Adrenal gland (tissue), 12 donors: ENCODE data around the gene HDLBP. TPM values are rescaled to one million over a fixed set of nuclear protein-coding genes. Genes with fewer than 3 reads are reported as not detected.

ENCODE experiments used
- DNase-seq, 7 donors: peaks; one replicate each; pipeline ENCODE4 v3.0.0-alpha.2; 2019 to 2020
- H3K27ac ChIP-seq, 5 donors: fragments of 200-600 bp; sonication (generic) in 4 of 5; 1 replicate in 3 of 5; 2 replicates in 2 of 5; pipeline versions ENCODE4 v1.5.1 to v1.8.0; 2016 to 2020; ENCODE audit warnings: mild to moderate bottlenecking in 1 of 5
- H3K27me3 ChIP-seq: fragments of 200-600 bp; 2 replicates; pipeline ENCODE4 v1.8.0; 2021
- H3K36me3 ChIP-seq, 2 donors: fragments of 200-600 bp; replicated peaks in 1 of 2; 1 replicate in 1 of 2; 2 replicates in 1 of 2; pipeline versions ENCODE4 v1.5.1 to v1.8.0; 2018 to 2022
- H3K4me1 ChIP-seq, 2 donors: fragments of 200-600 bp; replicated peaks in 1 of 2; 1 replicate in 1 of 2; 2 replicates in 1 of 2; pipeline versions ENCODE4 v1.5.1 to v1.8.0; 2018 to 2021
- H3K4me3 ChIP-seq, 4 donors: fragments of 200-600 bp; sonication (generic) in 3 of 4; one replicate each; pipeline ENCODE4 v1.5.1; 2016 to 2018
- H3K9me3 ChIP-seq, 3 donors: fragments of 200-600 bp; sonication (generic) in 1 of 3; replicated peaks in 1 of 3; 1 replicate in 2 of 3; 2 replicates in 1 of 3; pipeline versions ENCODE4 v1.5.1 to v1.8.0; 2016 to 2021
- CTCF ChIP-seq, 6 experiments: fragments of 450-650 bp in 4 of 6; fragments of 200-600 bp in 2 of 6; sonication (generic) in 1 of 6; IDR thresholded peaks; 1 replicate in 5 of 6; 2 replicates in 1 of 6; pipeline versions ENCODE4 v1.5.1 to v1.8.0; 2016 to 2021; ENCODE audit warnings: antibody characterized with exemption in 6 of 6, mild to moderate bottlenecking in 2 of 6, moderate library complexity in 1 of 6
- POLR2A ChIP-seq, 2 donors: fragments of 450-650 bp; IDR thresholded peaks; one replicate each; pipeline ENCODE4 v1.6.1; 2017; ENCODE audit warnings: antibody characterized with exemption in 2 of 2, mild to moderate bottlenecking in 2 of 2, moderate library complexity in 1 of 2
- WGBS, 4 donors: extraction: QIAGEN DNeasy Blood & Tissue Kit in 2 of 4; methylation state at CpG; one replicate each; pipeline versions ENCODE4 v1.1.5 to v1.1.7; 2013 to 2017; 5-methylcytosine and 5-hydroxymethylcytosine counted together
- intact Hi-C, 2 donors: fragments of 100-400 bp; cut with DNase I; formaldehyde crosslinking; loops; one replicate each; pipeline versions ENCODE4 v1.14.1 to v1.15.0; 2022 to 2023
- polyA plus RNA-seq, 3 donors: library from polyadenylated mRNA; stranded (reverse); fragments of 200-250 nt in 2 of 3; fragments of 350-450 nt in 1 of 3; fragmentation: Illumina TruSeq in 1 of 3; extraction: RNeasy Lipid Tissue Mini Kit (QIAGEN cat#74804) in 1 of 3; gene quantifications; one replicate each; pipeline ENCODE4 v1.2.3, GENCODE V29; 2013 to 2014
- total RNA-seq, 9 donors: library from RNA; depleted of rRNA in 4 of 9; stranded (reverse); fragments of >200 nt in 4 of 9; fragments of 120-200 nt in 1 of 9; fragmentation: NEBNext Ultra II Directional in 1 of 9; extraction: Animal tissue kit (Norgen Biotek cat#: 25700) in 1 of 9; gene quantifications; one replicate each; pipeline versions ENCODE4 v1.1.0 to v1.2.4, GENCODE V29; 2013 to 2023
- donor health status: healthy with polysubstance abuse.
- donor health status: Bipolar disorder and iron deficiency.
- donor health status: DM: yes; HTN: yes; CAD: no.
- donor health status: DM: no; HTN: no; CAD: no.
- donor health status: DM: no; HTN: no; CAD: no.
- donor health status: DM: yes; HTN: yes; CAD: no.

Gene HDLBP
- total and polyA plus RNA-seq, 12 donors: 295 to 880 (median 454) TPM

GRCh38 chr2:241200822-241201395, 114.6 kb downstream of the HDLBP start:
- no peaks in the 10 kb centered on the region for H3K4me1 ChIP-seq
- TF ChIP-seq POLR2A (IDR thresholded peaks at IDR 0.05): no peak
- TF ChIP-seq CTCF (IDR thresholded peaks at IDR 0.05): no peak
- H3K4me3 ChIP-seq: no peak overlapping the region
- WGBS, 4 donors: 78 to 82% (median 81%) methylated on average over 12 to 21 of the region's 21 CpGs
- H3K9me3 ChIP-seq: no peaks in the 10 kb centered on the region
- intact Hi-C loops: no loop called here
- DNase-seq: no peak
- H3K36me3 ChIP-seq: no peaks in the 10 kb centered on the region
- no peaks in the 10 kb centered on the region for H3K27me3 ChIP-seq
- H3K27ac ChIP-seq: no peak overlapping the region

- Histone ChIP-seq H3K4me1 (no peaks in the 10 kb centered on the region), H3K4me3 (no peak overlapping the region), H3K9me3 (no peaks in the 10 kb centered on the region), H3K27me3 (no peaks in the 10 kb centered on the region), H3K27ac (no peak overlapping the region), H3K36me3 (no peaks in the 10 kb centered on the region)
- TF ChIP-seq POLR2A (IDR thresholded peaks at IDR 0.05) (no peak), CTCF (IDR thresholded peaks at IDR 0.05) (no peak)
- no peak for DNase-seq
- WGBS, 4 donors: 85 to 87% (median 86%) methylated on average over 19 to 42 of the region's 42 CpGs
- intact Hi-C loops: no loop called here
Measured at GRCh38 chr2:241199897-241200821, 115.3 kb downstream of the HDLBP start.

GRCh38 chr2:241199286-241199685, 116.2 kb downstream of the HDLBP start:
- H3K9me3 ChIP-seq: no peaks in the 10 kb centered on the region
- whole genome bisulfite sequencing, 4 donors: 81 to 91% (median 85%) methylated on average over 7 to 16 of the region's 16 CpGs
- no peak for TF ChIP-seq POLR2A (IDR thresholded peaks at IDR 0.05)
- TF ChIP-seq CTCF (IDR thresholded peaks at IDR 0.05): no peak
- H3K36me3 ChIP-seq: no peaks in the 10 kb centered on the region
- no peaks in the 10 kb centered on the region for H3K4me1 ChIP-seq
- intact Hi-C loops: no loop called here
- H3K27ac ChIP-seq: no peak overlapping the region
- DNase-seq: no peak
- no peak overlapping the region for H3K4me3 ChIP-seq
- no peaks in the 10 kb centered on the region for H3K27me3 ChIP-seq

- TF ChIP-seq POLR2A (IDR thresholded peaks at IDR 0.05): no peak
- TF ChIP-seq CTCF (IDR thresholded peaks at IDR 0.05): no peak
- Histone ChIP-seq H3K4me3 (no peak overlapping the region), H3K9me3 (no peaks in the 10 kb centered on the region), H3K4me1 (no peaks in the 10 kb centered on the region), H3K27me3 (no peaks in the 10 kb centered on the region), H3K27ac (no peak overlapping the region), H3K36me3 (no peaks in the 10 kb centered on the region)
- intact Hi-C loops: no loop called here
- WGBS, 4 donors: 74 to 81% (median 77%) methylated on average over 20 to 27 of the region's 27 CpGs
- no peak for DNase-seq
Measured at GRCh38 chr2:241198381-241199279, 116.8 kb downstream of the HDLBP start.
